ENCODE measurements around the gene EDA2R.

GRCh38 chrX:66674506-66674905 lies 35.6 kb upstream of the EDA2R start:
- no peak for TF ChIP-seq EP300 (IDR thresholded peaks at IDR 0.05)
- TF ChIP-seq, protein P1, sequence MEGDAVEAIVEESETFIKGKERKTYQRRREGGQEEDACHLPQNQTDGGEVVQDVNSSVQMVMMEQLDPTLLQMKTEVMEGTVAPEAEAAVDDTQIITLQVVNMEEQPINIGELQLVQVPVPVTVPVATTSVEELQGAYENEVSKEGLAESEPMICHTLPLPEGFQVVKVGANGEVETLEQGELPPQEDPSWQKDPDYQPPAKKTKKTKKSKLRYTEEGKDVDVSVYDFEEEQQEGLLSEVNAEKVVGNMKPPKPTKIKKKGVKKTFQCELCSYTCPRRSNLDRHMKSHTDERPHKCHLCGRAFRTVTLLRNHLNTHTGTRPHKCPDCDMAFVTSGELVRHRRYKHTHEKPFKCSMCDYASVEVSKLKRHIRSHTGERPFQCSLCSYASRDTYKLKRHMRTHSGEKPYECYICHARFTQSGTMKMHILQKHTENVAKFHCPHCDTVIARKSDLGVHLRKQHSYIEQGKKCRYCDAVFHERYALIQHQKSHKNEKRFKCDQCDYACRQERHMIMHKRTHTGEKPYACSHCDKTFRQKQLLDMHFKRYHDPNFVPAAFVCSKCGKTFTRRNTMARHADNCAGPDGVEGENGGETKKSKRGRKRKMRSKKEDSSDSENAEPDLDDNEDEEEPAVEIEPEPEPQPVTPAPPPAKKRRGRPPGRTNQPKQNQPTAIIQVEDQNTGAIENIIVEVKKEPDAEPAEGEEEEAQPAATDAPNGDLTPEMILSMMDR (IDR thresholded peaks at IDR 0.05), result no peak

Data from suprapubic skin (tissue), 3 donors.